ENCODE results near the gene NAV1. TPM values are rescaled to one million over a fixed set of nuclear protein-coding genes. Genes with fewer than 3 reads are reported as not detected.

NAV1 gene
- total and polyA plus RNA-seq, 9 of the 15 experiments (the other 6 are each of a cell fraction or from before 2014, with no cell fraction given) = 0.91 to 16.8 (median 3.2) TPM

DNA sequence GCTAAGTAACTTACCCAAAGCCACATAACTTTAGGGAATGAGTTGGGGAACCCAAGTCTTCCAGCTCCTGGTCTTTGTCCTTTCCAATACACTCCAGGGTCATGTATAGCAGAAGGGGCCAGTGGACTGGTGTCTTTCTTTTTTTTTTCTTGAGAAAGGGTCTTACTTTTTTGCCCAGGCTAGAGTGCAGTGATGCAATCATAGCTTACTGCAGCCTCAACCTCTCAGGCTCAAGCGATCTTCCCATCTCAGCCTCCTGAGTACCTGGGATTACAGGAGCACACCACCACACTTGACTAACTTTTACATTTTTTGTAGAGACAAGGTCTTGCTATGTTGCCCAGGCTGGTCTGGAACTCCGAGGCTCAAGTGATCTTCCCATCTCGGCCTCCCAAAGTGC, 12.2 kb downstream of the NAV1 start:
- Histone ChIP-seq H3K4me1 (replicated peaks in 1 of 2; ENCODE audit: control insufficient read depth in 2 of 2, insufficient read depth in 2 of 2, low read length in 2 of 2) (peaks cover 5 to 47% of the 10 kb centered on the region in 2 experiments; a peak in 4 of 5 replicates), H3K4me3 (no peak overlapping the region), H3K9me1 (ENCODE audit: control insufficient read depth, insufficient read depth, low read length) (no peaks in the 10 kb centered on the region), H4K20me1 (replicated peaks; ENCODE audit: control insufficient read depth, insufficient read depth, low read length) (no peaks in the 10 kb centered on the region), H3K36me3 (ENCODE audit: control insufficient read depth, insufficient read depth, low read length) (no peaks in the 10 kb centered on the region), H3K9ac (ENCODE audit: insufficient read depth in 1 of 2, low read depth in 2 of 2, low read length in 2 of 2) (no peak overlapping the region; a peak in 1 of 4 replicates), H3K27me3 (ENCODE audit: control insufficient read depth in 2 of 2, insufficient read depth in 2 of 2, low read length in 2 of 2) (peaks cover 3 to 7% of the 10 kb centered on the region in 2 experiments; a peak in 1 of 5 replicates), H2AFZ (ENCODE audit: low read depth, low read length) (no peak overlapping the region), H3K79me2 (ENCODE audit: control insufficient read depth, insufficient read depth, low read length) (no peaks in the 10 kb centered on the region), H3K27ac (ENCODE audit: extremely low read depth, low read depth, low read length) (0 out of 3 replicates have a peak overlapping the region, but pooled peaks have one; percentile 16), H3K9me3 (replicated peaks; ENCODE audit: control insufficient read depth, insufficient read depth, low read depth, low read length) (no peaks in the 10 kb centered on the region), H3K4me2 (ENCODE audit: insufficient read depth, low read length) (no peak overlapping the region)
- FAIRE-seq = no peak
- ATAC-seq = no peak
- POLR2A ChIA-PET = interaction anchor here (0.8 to 1.7 kb wide), 11 partner anchors 9 to 278 kb away, joined by 3 to 7 read pairs (median 4); partner anchors contain the start of gene IPO9
- CTCF ChIA-PET (ENCODE audit: low intra/inter-chr PET ratio) = no interaction called here
- intact Hi-C loops (cut with micrococcal nuclease) = no loop called here
- no peak for DNase-seq (ENCODE audit: extremely low read depth in 1 of 4, low spot score in 3 of 4)
- in situ Hi-C loops (cut with MboI) = no loop called here
- WGBS (ENCODE audit: insufficient coverage, low coverage, missing lambda C conversion rate) = 55% methylated on average over 3 of the region's 3 CpGs
- BruUV-seq (replicated peaks) = no TSS peak
- TF ChIP-seq, protein P1, sequence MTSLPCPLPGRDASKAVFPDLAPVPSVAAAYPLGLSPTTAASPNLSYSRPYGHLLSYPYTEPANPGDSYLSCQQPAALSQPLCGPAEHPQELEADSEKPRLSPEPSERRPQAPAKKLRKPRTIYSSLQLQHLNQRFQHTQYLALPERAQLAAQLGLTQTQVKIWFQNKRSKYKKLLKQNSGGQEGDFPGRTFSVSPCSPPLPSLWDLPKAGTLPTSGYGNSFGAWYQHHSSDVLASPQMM (CRISPR knock-in tag; IDR thresholded peaks at IDR 0.05) = no peak
- TF ChIP-seq HDAC3 (IDR thresholded peaks at IDR 0.05; ENCODE audit: borderline replicate concordance, partially characterized antibody) = no peak
- no peak for TF ChIP-seq ID3 (CRISPR knock-in tag; IDR thresholded peaks at IDR 0.05)
- no peak for TF ChIP-seq ID3 (tag; IDR thresholded peaks at IDR 0.05)
- TF ChIP-seq, protein P2, sequence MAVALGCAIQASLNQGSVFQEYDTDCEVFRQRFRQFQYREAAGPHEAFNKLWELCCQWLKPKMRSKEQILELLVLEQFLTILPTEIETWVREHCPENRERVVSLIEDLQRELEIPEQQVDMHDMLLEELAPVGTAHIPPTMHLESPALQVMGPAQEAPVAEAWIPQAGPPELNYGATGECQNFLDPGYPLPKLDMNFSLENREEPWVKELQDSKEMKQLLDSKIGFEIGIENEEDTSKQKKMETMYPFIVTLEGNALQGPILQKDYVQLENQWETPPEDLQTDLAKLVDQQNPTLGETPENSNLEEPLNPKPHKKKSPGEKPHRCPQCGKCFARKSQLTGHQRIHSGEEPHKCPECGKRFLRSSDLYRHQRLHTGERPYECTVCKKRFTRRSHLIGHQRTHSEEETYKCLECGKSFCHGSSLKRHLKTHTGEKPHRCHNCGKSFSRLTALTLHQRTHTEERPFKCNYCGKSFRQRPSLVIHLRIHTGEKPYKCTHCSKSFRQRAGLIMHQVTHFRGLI (CRISPR knock-in tag; IDR thresholded peaks at IDR 0.05) = no peak
- TF ChIP-seq EHMT2 (IDR thresholded peaks at IDR 0.05) = no peak
- no peak for TF ChIP-seq ZNF644 (tag; IDR thresholded peaks at IDR 0.05; ENCODE audit: low read depth)
- no peak for TF ChIP-seq YBX1 (IDR thresholded peaks at IDR 0.05)
- peak; percentile 47; the same call in 1 of the 2 replicates for TF ChIP-seq ZNF589 (CRISPR knock-in tag; IDR thresholded peaks at IDR 0.05; ENCODE audit: low read depth)
- TF ChIP-seq ZBTB1 (CRISPR knock-in tag; IDR thresholded peaks at IDR 0.05; ENCODE audit: borderline replicate concordance, low read depth) = no peak
- TF ChIP-seq TAF15 (IDR thresholded peaks at IDR 0.05; ENCODE audit: low read depth, low read length) = no peak
- TF ChIP-seq ZNF696 (CRISPR knock-in tag; conservative IDR thresholded peaks at IDR 0.05) = no peak
- TF ChIP-seq, protein P3, sequence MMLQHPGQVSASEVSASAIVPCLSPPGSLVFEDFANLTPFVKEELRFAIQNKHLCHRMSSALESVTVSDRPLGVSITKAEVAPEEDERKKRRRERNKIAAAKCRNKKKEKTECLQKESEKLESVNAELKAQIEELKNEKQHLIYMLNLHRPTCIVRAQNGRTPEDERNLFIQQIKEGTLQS (IDR thresholded peaks at IDR 0.05) = peak; percentile 59; the same call in 1 of the 2 replicates
- TF ChIP-seq, protein P3 (CRISPR knock-in tag; conservative IDR thresholded peaks at IDR 0.05) = no peak
- TF ChIP-seq SMARCC2 (IDR thresholded peaks at IDR 0.05; ENCODE audit: low read depth) = no peak
- no peak for TF ChIP-seq RFX7 (CRISPR knock-in tag; IDR thresholded peaks at IDR 0.05)
- no peak for TF ChIP-seq ZFP1 (CRISPR knock-in tag; IDR thresholded peaks at IDR 0.05)
- TF ChIP-seq MEF2A (IDR thresholded peaks at IDR 0.05; ENCODE audit: control insufficient read depth, low read depth, low read length) = no peak
- TF ChIP-seq CEBPB (tag; IDR thresholded peaks at IDR 0.05) = peak; percentile 62; the same call in 1 of the 2 replicates
- 0 out of 2 replicates have a peak, but pooled peaks have one; percentile 47 for TF ChIP-seq CEBPG (CRISPR knock-in tag; IDR thresholded peaks at IDR 0.05)
- TF ChIP-seq CEBPG (tag; conservative IDR thresholded peaks at IDR 0.05 in 1 of 2, IDR thresholded peaks at IDR 0.05 in 1 of 2) = peak in 1 of 2 experiments; percentile 53; a peak in 2 of 4 replicates

All from K562 (cell line).